ENCODE results near the gene PRDM16. TPM values are rescaled to one million over a fixed set of nuclear protein-coding genes. Genes with fewer than 3 reads are reported as not detected.

PRDM16 gene
- polyA plus RNA-seq, 1 donor (not counting 4 experiments of a cell fraction or from before 2014, with no cell fraction given): 0.05 TPM

DNA sequence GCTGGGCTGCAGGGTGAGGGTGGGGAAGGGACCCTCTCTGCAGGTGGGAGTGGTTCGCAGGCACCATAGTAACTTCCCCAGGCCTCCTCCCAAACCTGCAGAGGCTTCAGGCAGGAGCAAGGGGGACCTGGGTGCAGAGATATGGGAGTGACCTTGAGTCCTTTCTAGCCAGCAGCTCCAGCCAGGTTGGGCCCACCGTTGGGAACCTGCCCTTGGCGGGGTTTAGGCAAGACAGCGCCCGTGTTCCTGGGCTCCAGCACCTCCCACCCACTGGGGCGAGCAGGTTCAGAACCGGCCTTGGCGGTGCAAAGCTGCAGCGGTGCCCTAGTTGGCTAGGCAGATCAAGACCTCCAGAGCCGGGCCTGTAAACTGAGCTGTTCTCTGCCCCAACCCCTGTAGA is 2.2 kb upstream of the PRDM16 start:
- no peaks in the 10 kb centered on the region for H3K79me2 ChIP-seq (ENCODE audit: control insufficient read depth, insufficient read depth, low read length)
- H3K27ac ChIP-seq (ENCODE audit: control insufficient read depth, insufficient read depth, low read length): no peak overlapping the region
- no peak overlapping the region for H3K4me2 ChIP-seq (ENCODE audit: control insufficient read depth, extremely low read depth, insufficient read depth, low read depth, low read length)
- peaks cover 92% of the 10 kb centered on the region for H3K27me3 ChIP-seq (ENCODE audit: control insufficient read depth, extremely low read depth, insufficient read depth, low read length)
- no peaks in the 10 kb centered on the region for H3K9me1 ChIP-seq (ENCODE audit: control insufficient read depth, extremely low read depth, insufficient read depth, low read length)
- H4K20me1 ChIP-seq (ENCODE audit: control insufficient read depth, extremely low read depth, insufficient read depth, low read length): no peaks in the 10 kb centered on the region
- peaks cover 2% of the 10 kb centered on the region for H3K9me3 ChIP-seq (ENCODE audit: control insufficient read depth, low read depth, low read length)
- no peak overlapping the region for H3K4me3 ChIP-seq (ENCODE audit: control insufficient read depth in 2 of 3, extremely low read depth in 1 of 3, insufficient read depth in 2 of 3, low read depth in 1 of 3, low read length in 3 of 3)
- no peak overlapping the region for H2AFZ ChIP-seq (ENCODE audit: control insufficient read depth, low read length)
- no peak overlapping the region for H3K9ac ChIP-seq (ENCODE audit: control insufficient read depth, extremely low read depth, insufficient read depth, low read length)
- DNase-seq (ENCODE audit: low read depth, low spot score) (no peak), FAIRE-seq (no peak)
- no peaks in the 10 kb centered on the region for H3K36me3 ChIP-seq (ENCODE audit: control insufficient read depth in 2 of 2, extremely low read depth in 1 of 2, insufficient read depth in 2 of 2, low read length in 2 of 2)
- no peaks in the 10 kb centered on the region for H3K4me1 ChIP-seq (ENCODE audit: control insufficient read depth, extremely low read depth, insufficient read depth, low read length)
- no peak for TF ChIP-seq CTCF (optimal IDR thresholded peaks at IDR 0.05 in 1 of 3, IDR thresholded peaks at IDR 0.05 in 1 of 3, conservative IDR thresholded peaks at IDR 0.05 in 1 of 3; ENCODE audit: extremely low read depth in 1 of 3, insufficient read depth in 2 of 3, low read length in 3 of 3)
- TF ChIP-seq EZH2 (IDR thresholded peaks at IDR 0.05; ENCODE audit: low read length): no peak
- dilution Hi-C loops (cut with MboI; ENCODE audit: extremely low pct_ligation_motif_present, low sequenced_read_pairs): no loop called here

- no peak overlapping the region for H2AFZ ChIP-seq (ENCODE audit: control insufficient read depth, low read length)
- peaks cover 2% of the 10 kb centered on the region for H3K9me3 ChIP-seq (ENCODE audit: control insufficient read depth, low read depth, low read length)
- H4K20me1 ChIP-seq (ENCODE audit: control insufficient read depth, extremely low read depth, insufficient read depth, low read length): no peaks in the 10 kb centered on the region
- no peak overlapping the region for H3K4me2 ChIP-seq (ENCODE audit: control insufficient read depth, extremely low read depth, insufficient read depth, low read depth, low read length)
- peaks cover 92% of the 10 kb centered on the region for H3K27me3 ChIP-seq (ENCODE audit: control insufficient read depth, extremely low read depth, insufficient read depth, low read length)
- no peaks in the 10 kb centered on the region for H3K79me2 ChIP-seq (ENCODE audit: control insufficient read depth, insufficient read depth, low read length)
- H3K4me3 ChIP-seq (ENCODE audit: control insufficient read depth in 2 of 3, extremely low read depth in 1 of 3, insufficient read depth in 2 of 3, low read depth in 1 of 3, low read length in 3 of 3): no peak overlapping the region
- no peaks in the 10 kb centered on the region for H3K9me1 ChIP-seq (ENCODE audit: control insufficient read depth, extremely low read depth, insufficient read depth, low read length)
- DNase-seq (ENCODE audit: low read depth, low spot score): no peak
- no peak overlapping the region for H3K27ac ChIP-seq (ENCODE audit: control insufficient read depth, insufficient read depth, low read length)
- dilution Hi-C loops (cut with MboI; ENCODE audit: extremely low pct_ligation_motif_present, low sequenced_read_pairs): no loop called here
- FAIRE-seq: no peak
- no peak overlapping the region for H3K9ac ChIP-seq (ENCODE audit: control insufficient read depth, extremely low read depth, insufficient read depth, low read length)
- no peaks in the 10 kb centered on the region for H3K4me1 ChIP-seq (ENCODE audit: control insufficient read depth, extremely low read depth, insufficient read depth, low read length)
- TF ChIP-seq CTCF (optimal IDR thresholded peaks at IDR 0.05 in 1 of 3, IDR thresholded peaks at IDR 0.05 in 1 of 3, conservative IDR thresholded peaks at IDR 0.05 in 1 of 3; ENCODE audit: extremely low read depth in 1 of 3, insufficient read depth in 2 of 3, low read length in 3 of 3) (no peak), EZH2 (IDR thresholded peaks at IDR 0.05; ENCODE audit: low read length) (no peak)
- no peaks in the 10 kb centered on the region for H3K36me3 ChIP-seq (ENCODE audit: control insufficient read depth in 2 of 2, extremely low read depth in 1 of 2, insufficient read depth in 2 of 2, low read length in 2 of 2)
Observed at GRCh38 chr1:3067301-3067670, 1.7 kb upstream of the PRDM16 start.
